ENCODE measurements around the gene DDX56. TPM values are rescaled to one million over a fixed set of nuclear protein-coding genes. Genes with fewer than 3 reads are reported as not detected.
"Not testable (repeated sequence)": the region's sequence is repeated elsewhere in the genome, so short reads cannot be mapped to it uniquely, and the experiment has no call there.

The DDX56 gene
- total RNA-seq, 4 donors from 2014 or later: 34.1 to 69.6 (median 50.0) TPM

DNA sequence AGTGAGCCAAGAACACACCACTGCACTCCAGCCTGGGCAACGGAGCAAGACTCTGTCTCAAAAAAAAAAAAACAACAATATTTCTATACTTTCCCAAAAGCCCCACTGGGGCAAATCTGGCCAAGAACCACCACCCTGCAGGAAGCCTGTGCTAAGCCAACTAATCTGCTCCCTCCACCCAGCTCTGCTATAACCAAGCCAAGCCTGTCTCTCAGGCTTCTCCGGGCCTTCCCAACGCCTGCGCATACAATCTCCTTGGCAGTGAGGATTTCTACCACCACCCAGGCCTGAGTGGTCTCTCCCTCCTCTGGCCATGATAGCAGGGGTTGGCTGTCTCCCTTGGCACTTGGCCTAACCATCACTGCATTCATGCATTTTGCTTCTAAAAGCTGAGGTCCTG, 14.2 kb downstream of the DDX56 start:
- H3K4me1 ChIP-seq: peaks cover 3 to 30% (median 7%) of the 10 kb centered on the region in 3 donors
- peaks cover 0 to 15% (median 3%) of the 10 kb centered on the region in 3 donors for H3K36me3 ChIP-seq
- peak overlapping the region in 1 of 4 donors; percentile 11 for H3K27ac ChIP-seq
- H3K9me3 ChIP-seq: no peaks in the 10 kb centered on the region
- intact Hi-C loops (cut with DNase I): no loop called here
- no peaks in the 10 kb centered on the region for H3K27me3 ChIP-seq
- H3K4me3 ChIP-seq: no peak overlapping the region
- no peak for DNase-seq
- 53 to 67% methylated on average over 4 of the region's 4 CpGs for WGBS, 2 donors
- TF ChIP-seq, protein P1, sequence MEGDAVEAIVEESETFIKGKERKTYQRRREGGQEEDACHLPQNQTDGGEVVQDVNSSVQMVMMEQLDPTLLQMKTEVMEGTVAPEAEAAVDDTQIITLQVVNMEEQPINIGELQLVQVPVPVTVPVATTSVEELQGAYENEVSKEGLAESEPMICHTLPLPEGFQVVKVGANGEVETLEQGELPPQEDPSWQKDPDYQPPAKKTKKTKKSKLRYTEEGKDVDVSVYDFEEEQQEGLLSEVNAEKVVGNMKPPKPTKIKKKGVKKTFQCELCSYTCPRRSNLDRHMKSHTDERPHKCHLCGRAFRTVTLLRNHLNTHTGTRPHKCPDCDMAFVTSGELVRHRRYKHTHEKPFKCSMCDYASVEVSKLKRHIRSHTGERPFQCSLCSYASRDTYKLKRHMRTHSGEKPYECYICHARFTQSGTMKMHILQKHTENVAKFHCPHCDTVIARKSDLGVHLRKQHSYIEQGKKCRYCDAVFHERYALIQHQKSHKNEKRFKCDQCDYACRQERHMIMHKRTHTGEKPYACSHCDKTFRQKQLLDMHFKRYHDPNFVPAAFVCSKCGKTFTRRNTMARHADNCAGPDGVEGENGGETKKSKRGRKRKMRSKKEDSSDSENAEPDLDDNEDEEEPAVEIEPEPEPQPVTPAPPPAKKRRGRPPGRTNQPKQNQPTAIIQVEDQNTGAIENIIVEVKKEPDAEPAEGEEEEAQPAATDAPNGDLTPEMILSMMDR (IDR thresholded peaks at IDR 0.05): no peak
- no peak for TF ChIP-seq POLR2A (IDR thresholded peaks at IDR 0.05)

DNA sequence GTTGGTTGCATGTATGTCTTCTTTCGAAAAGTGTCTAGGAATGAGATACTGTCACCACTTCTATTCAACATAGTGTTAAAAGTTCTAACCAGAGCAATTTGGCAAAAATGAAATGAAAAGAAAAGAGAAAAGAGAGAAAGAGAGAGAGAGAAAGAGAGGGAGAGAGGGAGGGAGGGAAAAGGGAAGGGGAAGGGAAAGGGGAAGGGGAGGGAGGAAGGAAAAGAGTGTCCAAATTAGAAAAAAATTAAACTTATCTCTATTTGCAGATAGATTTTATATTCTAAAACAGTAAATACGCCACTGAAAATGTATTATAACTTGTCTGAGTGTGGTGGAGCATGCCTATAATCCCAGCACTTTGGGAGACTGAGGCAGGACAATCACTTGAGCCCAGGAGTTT, 16.2 kb downstream of the DDX56 start:
- Histone ChIP-seq H3K9me3 (no peaks in the 10 kb centered on the region), H3K4me3 (no peak overlapping the region), H3K27me3 (no peaks in the 10 kb centered on the region), H3K4me1 (peaks cover 2 to 22% (median 5%) of the 10 kb centered on the region in 3 donors), H3K36me3 (no peaks in the 10 kb centered on the region), H3K27ac (no peak overlapping the region)
- 89 to 90% methylated on average over 2 of the region's 2 CpGs for WGBS, 2 donors
- DNase-seq: no peak
- TF ChIP-seq POLR2A (IDR thresholded peaks at IDR 0.05): no peak
- TF ChIP-seq, protein P1 (IDR thresholded peaks at IDR 0.05): no peak
- intact Hi-C loops (cut with DNase I): no loop called here

DNA sequence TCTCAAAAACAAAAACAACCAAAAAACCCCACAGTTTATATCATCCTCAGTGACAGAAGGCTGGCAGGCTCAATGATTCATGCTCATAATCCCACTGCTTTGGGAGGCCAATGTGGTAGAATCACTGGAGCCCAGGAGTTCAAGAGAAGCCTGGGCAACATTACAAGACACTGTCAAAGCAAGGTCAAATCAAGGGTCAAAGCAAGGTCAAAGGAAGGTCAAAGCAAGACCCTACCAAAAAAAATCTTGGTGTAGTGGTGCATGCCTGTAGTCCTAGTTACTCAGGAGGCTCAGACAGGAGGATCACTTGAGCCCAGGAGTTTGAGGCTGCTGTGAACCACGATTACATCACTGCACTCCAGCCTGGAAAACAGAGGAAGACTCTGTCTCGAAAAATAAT, 18.4 kb downstream of the DDX56 start:
- no peak for DNase-seq
- Histone ChIP-seq H3K27ac (no peak overlapping the region), H3K4me1 (peaks cover 0 to 11% (median 0%) of the 10 kb centered on the region in 3 donors), H3K36me3 (no peaks in the 10 kb centered on the region), H3K4me3 (no peak overlapping the region), H3K27me3 (no peaks in the 10 kb centered on the region), H3K9me3 (no peaks in the 10 kb centered on the region)
- TF ChIP-seq, protein P1 (IDR thresholded peaks at IDR 0.05): no peak
- no peak for TF ChIP-seq POLR2A (IDR thresholded peaks at IDR 0.05)
- intact Hi-C loops (cut with DNase I): no loop called here
- WGBS, 2 donors: 58 to 79% methylated on average over 2 of the region's 2 CpGs

DNA sequence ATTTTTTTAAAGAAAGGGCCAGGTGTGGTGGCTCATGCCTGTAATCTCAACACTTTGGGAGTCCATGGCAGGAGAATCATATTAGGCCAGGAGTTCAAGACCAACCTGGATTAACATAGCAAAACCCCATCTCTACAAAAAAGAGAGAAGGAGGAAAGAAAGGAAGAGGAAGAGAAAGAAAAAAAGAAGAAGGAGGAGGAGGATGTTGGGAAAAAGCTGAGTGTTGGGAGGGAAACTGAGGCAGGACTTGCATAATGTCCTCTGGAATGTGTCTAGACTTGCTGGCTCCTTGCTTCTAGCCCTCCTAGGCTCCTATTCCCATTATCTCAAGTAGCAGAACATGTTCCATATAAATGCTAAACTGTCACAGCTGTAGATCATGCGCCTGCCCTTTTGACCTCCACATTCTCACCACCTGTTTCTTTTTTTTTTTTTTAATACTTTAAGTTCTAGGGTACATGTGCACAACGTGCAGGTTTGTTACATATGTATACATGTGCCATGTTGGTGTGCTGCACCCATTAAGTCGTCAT, 21.2 kb downstream of the DDX56 start:
- not testable (repeated sequence) for DNase-seq, H3K27ac ChIP-seq

DNA sequence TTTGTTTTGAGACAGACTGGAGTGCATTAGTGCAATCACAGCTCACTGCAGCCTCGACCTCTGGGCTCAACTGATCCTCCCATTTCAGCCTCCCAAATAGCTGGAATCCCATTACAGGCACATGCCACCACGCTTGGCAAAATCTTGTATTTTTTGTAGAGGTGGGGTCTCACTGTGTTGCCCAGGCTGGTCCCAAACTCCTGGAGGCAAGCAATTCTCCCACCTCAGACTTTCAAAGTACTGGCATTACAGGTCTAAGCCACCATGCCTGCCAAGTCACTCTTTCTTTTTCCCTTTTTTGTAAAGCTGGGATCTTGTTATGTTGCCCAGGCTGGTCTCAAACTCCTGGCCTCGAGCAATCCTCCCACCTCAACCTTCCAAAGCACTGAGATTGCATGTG, 24.3 kb downstream of the DDX56 start:
- Histone ChIP-seq H3K27ac (no peak overlapping the region), H3K4me3 (no peak overlapping the region), H3K4me1 (peaks cover 0 to 21% (median 8%) of the 10 kb centered on the region in 3 donors), H3K9me3 (no peaks in the 10 kb centered on the region), H3K27me3 (no peaks in the 10 kb centered on the region), H3K36me3 (no peaks in the 10 kb centered on the region)
- intact Hi-C loops (cut with DNase I): no loop called here
- no peak for TF ChIP-seq POLR2A (IDR thresholded peaks at IDR 0.05)
- TF ChIP-seq, protein P1 (IDR thresholded peaks at IDR 0.05): no peak
- DNase-seq: no peak
- WGBS, 2 donors: 56 to 67% methylated on average over 3 of the region's 3 CpGs

More for the DNA sequence above, 21.2 kb downstream of the DDX56 start:
- H3K27me3 ChIP-seq; H3K9me3 ChIP-seq; H3K36me3 ChIP-seq; intact Hi-C loops (cut with DNase I); H3K4me3 ChIP-seq: not testable (repeated sequence)
- WGBS, 2 donors: 49 to 64% methylated on average over 3 of the region's 3 CpGs
- peaks cover 0 to 11% (median 2%) of the 10 kb centered on the region in 3 donors for H3K4me1 ChIP-seq

DNA sequence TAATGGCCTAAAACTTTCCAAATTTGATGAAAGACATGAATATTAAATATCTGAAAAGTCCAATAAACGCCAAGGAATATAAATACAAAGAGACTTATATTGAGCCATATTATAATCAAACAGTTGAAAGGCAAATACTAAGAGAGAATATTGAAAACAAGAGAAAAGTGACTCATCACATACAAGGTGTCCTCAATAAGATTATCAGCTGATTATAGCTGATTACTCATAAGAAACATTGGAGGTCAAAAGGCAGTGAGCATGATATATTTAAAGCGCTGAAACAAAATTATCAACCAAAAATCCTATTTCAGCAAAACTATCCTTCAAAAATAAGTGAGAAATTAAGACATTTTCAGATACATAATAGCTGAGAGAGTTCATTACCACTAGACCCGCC, 24.8 kb downstream of the DDX56 start:
- no peaks in the 10 kb centered on the region for H3K27me3 ChIP-seq
- 74 to 75% methylated on average over 3 of the region's 3 CpGs for WGBS, 2 donors
- no peak overlapping the region for H3K4me3 ChIP-seq
- peaks cover under 1 to 26% (median 8%) of the 10 kb centered on the region in 3 donors for H3K4me1 ChIP-seq
- H3K27ac ChIP-seq: no peak overlapping the region
- no peaks in the 10 kb centered on the region for H3K36me3 ChIP-seq
- H3K9me3 ChIP-seq: no peaks in the 10 kb centered on the region
- TF ChIP-seq, protein P1 (IDR thresholded peaks at IDR 0.05): no peak
- TF ChIP-seq POLR2A (IDR thresholded peaks at IDR 0.05): no peak
- no peak for DNase-seq
- intact Hi-C loops (cut with DNase I): no loop called here

Measured in esophagus squamous epithelium (tissue), 5 donors.